Tibial nerve (tissue), 4 donors: ENCODE measurements around the gene FBN1.

Experiments used
- CTCF ChIP-seq, 5 experiments: fragments of 200-600 bp in 3 of 5; fragments of 450-650 bp in 2 of 5; sonication (generic) in 3 of 5; IDR thresholded peaks; one replicate each; pipeline ENCODE4 v1.5.1; 2016 to 2019; ENCODE audit warnings: antibody characterized with exemption in 5 of 5, mild to moderate bottlenecking in 3 of 5, moderate library complexity in 2 of 5
- EP300 ChIP-seq, 2 donors: sonication (generic); formaldehyde crosslinking; IDR thresholded peaks; one replicate each; pipeline ENCODE4 v1.6.1; 2017; ENCODE audit warnings: antibody characterized with exemption in 2 of 2, mild to moderate bottlenecking in 1 of 2
- POLR2A ChIP-seq, 2 donors: fragments of 450-650 bp; IDR thresholded peaks; one replicate each; pipeline ENCODE4 v1.6.1; 2017; ENCODE audit warnings: antibody characterized with exemption in 2 of 2, mild to moderate bottlenecking in 2 of 2, moderate library complexity in 2 of 2

- TF ChIP-seq CTCF (IDR thresholded peaks at IDR 0.05) (no peak), POLR2A (IDR thresholded peaks at IDR 0.05) (no peak), EP300 (IDR thresholded peaks at IDR 0.05) (no peak)
Observed at GRCh38 chr15:48373821-48374451, 271.6 kb downstream of the FBN1 start.
